HCT116 (cell line): ENCODE measurements around the gene CCDC107. TPM values are rescaled to one million over a fixed set of nuclear protein-coding genes. Genes with fewer than 3 reads are reported as not detected.

Experiments
- ATAC-seq: fragments of 200-7000 bp; cut with Tn5 transposase; 2 replicates; pipeline ENCODE4 v1.9.1; 2020; ENCODE audit warnings: mild to moderate bottlenecking, moderate library complexity
- BruUV-seq: library from RNA; stranded (reverse); fragments of 400-500 nt; replicated peaks from 2 replicates; lab custom pipeline; 2021; lab: Mats Ljungman, UMichigan
- CTCF ChIA-PET: fragments of 300-600 bp; sonication (Branson Sonifier 250); formaldehyde crosslinking; loops from one replicate; lab custom pipeline; 2021; ENCODE audit warnings: antibody characterized with exemption; lab: Charles Lee
- POLR2A ChIA-PET: fragments of 300-600, 350-600 bp; sonication (Branson Sonifier 250); formaldehyde crosslinking; loops from one replicate; lab custom pipeline; 2021; ENCODE audit warnings: antibody characterized with exemption; lab: Charles Lee
- RAD21 ChIA-PET, 2 experiments: fragments of 300-600 bp; sonication (Branson Sonifier 250); formaldehyde crosslinking; loops; one replicate each; lab custom pipeline; 2023; ENCODE audit warnings: low total read pairs in 2 of 2; ENCODE audit not compliant: uncharacterized antibody in 2 of 2, unreplicated experiment in 2 of 2, low non-redundant PET in 1 of 2; lab: Charles Lee
- DNase-seq: peaks from one replicate; pipeline ENCODE4 v3.0.0-alpha.2; 2010; ENCODE audit warnings: low read depth, low spot score
- H2AFZ ChIP-seq: fragments of 200-600 bp; shearing (Covaris generic), sonication (generic); 2 replicates; pipeline ENCODE4 v1.6.1; 2017; ENCODE audit warnings: low read depth, mixed run types, mixed read lengths, antibody characterized with exemption, low read length; ENCODE audit not compliant: poor library complexity, severe bottlenecking
- H3K27ac ChIP-seq: 2 replicates; pipeline ENCODE4 v1.5.1; 2012; ENCODE audit warnings: low read depth, low read length
- H3K27me3 ChIP-seq: fragments of 200-600 bp; sonication (generic); 2 replicates; pipeline ENCODE4 v1.6.1; 2016; ENCODE audit warnings: mixed run types, low read length, mixed read lengths; ENCODE audit not compliant: insufficient read depth
- H3K36me3 ChIP-seq, 2 experiments: fragments of 200-500 bp in 1 of 2; fragments of 200-600 bp in 1 of 2; sonication (Bioruptor generic) in 1 of 2; sonication (generic) in 1 of 2; 2 replicates each; pipeline versions ENCODE4 v1.5.1 to v1.6.1; 2014 to 2016; ENCODE audit warnings: low read length in 2 of 2, inconsistent platforms in 1 of 2, mixed read lengths in 1 of 2, mixed run types in 1 of 2; ENCODE audit not compliant: insufficient read depth in 2 of 2, control insufficient read depth in 1 of 2
- H3K4me1 ChIP-seq, 2 experiments: fragments of 200-600 bp in 1 of 2; sonication (generic) in 1 of 2; 2 replicates each; pipeline versions ENCODE4 v1.5.1 to v1.6.1; 2012 to 2017; ENCODE audit warnings: low read length in 2 of 2, inconsistent platforms in 1 of 2, mild to moderate bottlenecking in 1 of 2, mixed read lengths in 1 of 2, mixed run types in 1 of 2, moderate library complexity in 1 of 2; ENCODE audit not compliant: insufficient read depth in 2 of 2, control insufficient read depth in 1 of 2
- H3K4me2 ChIP-seq: fragments of 200-600 bp; sonication (generic); 2 replicates; pipeline ENCODE4 v1.6.1; 2017; ENCODE audit warnings: mixed run types, low read length, mixed read lengths
- H3K4me3 ChIP-seq, 2 experiments: fragments of 200-600 bp in 1 of 2; sonication (generic) in 1 of 2; replicated peaks in 1 of 2; 2 replicates each; pipeline ENCODE4 v1.5.1; 2011 to 2016; ENCODE audit warnings: low read length in 2 of 2, control low read depth in 1 of 2, low read depth in 1 of 2, mild to moderate bottlenecking in 1 of 2, mixed read lengths in 1 of 2, mixed run types in 1 of 2
- H3K79me2 ChIP-seq: fragments of 200-600 bp; sonication (generic); 2 replicates; pipeline ENCODE4 v1.6.1; 2017; ENCODE audit warnings: mild to moderate bottlenecking, mixed run types, low read length, moderate library complexity, mixed read lengths; ENCODE audit not compliant: insufficient read depth
- H3K9ac ChIP-seq: fragments of 200-600 bp; sonication (generic); 2 replicates; pipeline ENCODE4 v1.6.1; 2016; ENCODE audit warnings: low read length, mixed read lengths
- H3K9me2 ChIP-seq: fragments of 200-600 bp; sonication (generic), shearing (Covaris generic); 2 replicates; pipeline ENCODE4 v1.6.1; 2017; ENCODE audit warnings: mixed run types, mild to moderate bottlenecking, moderate library complexity; ENCODE audit not compliant: insufficient read depth
- H3K9me3 ChIP-seq, 2 experiments: fragments of 200-500 bp in 1 of 2; fragments of 200-600 bp in 1 of 2; sonication (Bioruptor generic) in 1 of 2; sonication (generic) in 1 of 2; 2 replicates each; pipeline ENCODE4 v1.6.1; 2014 to 2017; ENCODE audit warnings: low read length in 2 of 2, mixed read lengths in 2 of 2, inconsistent platforms in 1 of 2, low read depth in 1 of 2, mild to moderate bottlenecking in 1 of 2, mixed run types in 1 of 2, moderate library complexity in 1 of 2; ENCODE audit not compliant: control insufficient read depth in 1 of 2, insufficient read depth in 1 of 2
- H4K20me1 ChIP-seq: fragments of 200-600 bp; sonication (generic), shearing (Covaris generic); 2 replicates; pipeline ENCODE4 v1.6.1; 2017; ENCODE audit warnings: mixed run types, mild to moderate bottlenecking, moderate library complexity; ENCODE audit not compliant: insufficient read depth
- ATF3 ChIP-seq: IDR thresholded peaks from 2 replicates; pipeline ENCODE4 v1.6.1; 2012
- ELF1 ChIP-seq: IDR thresholded peaks from 2 replicates; pipeline ENCODE4 v1.6.1; 2012; ENCODE audit warnings: low read depth, borderline replicate concordance
- POLR2AphosphoS5 ChIP-seq: IDR thresholded peaks from 2 replicates; pipeline ENCODE4 v1.6.1; 2011; ENCODE audit warnings: mild to moderate bottlenecking, low read depth, low read length, moderate library complexity
- SP1 ChIP-seq: IDR thresholded peaks from 2 replicates; pipeline ENCODE4 v1.6.1; 2012; ENCODE audit warnings: low read depth
- SRF ChIP-seq: IDR thresholded peaks from 2 replicates; pipeline ENCODE4 v1.6.1; 2012; ENCODE audit warnings: low read depth
- TCF7L2 ChIP-seq: IDR thresholded peaks from 2 replicates; pipeline ENCODE4 v1.7.0; 2011; ENCODE audit warnings: borderline replicate concordance, inconsistent platforms; ENCODE audit not compliant: insufficient read depth, insufficient read length; ENCODE audit errors: extremely low read depth
- intact Hi-C: fragments of 100-400 bp; cut with micrococcal nuclease; formaldehyde crosslinking; loops from 2 replicates; pipeline ENCODE4 v1.10.0; 2022
- total RNA-seq: library from RNA; stranded (reverse); gene quantifications from one replicate; pipeline ENCODE4 v1.2.1, GENCODE V29; 2021; ENCODE audit not compliant: unreplicated experiment

The CCDC107 gene
- total RNA-seq, 1 experiment from 2014 or later: 11.1 TPM

- no TSS peak for BruUV-seq
- no peaks in the 10 kb centered on the region for H3K9me3 ChIP-seq
- intact Hi-C loops: no loop called here
- ChIA-PET CTCF (no interaction called here), RAD21 (no interaction called here), POLR2A (no interaction called here)
- H3K9me2 ChIP-seq: no peaks in the 10 kb centered on the region
- H3K27ac ChIP-seq: no peak overlapping the region
- ATAC-seq (no peak), DNase-seq (no peak)
- H3K9ac ChIP-seq: no peak overlapping the region
- no peak for TF ChIP-seq SRF
- no peaks in the 10 kb centered on the region for H3K27me3 ChIP-seq
- peaks cover 27 to 50% of the 10 kb centered on the region in 2 experiments; a peak in 3 of 4 replicates for H3K4me1 ChIP-seq
- no peak overlapping the region for H3K4me3 ChIP-seq
- no peak overlapping the region for H2AFZ ChIP-seq
- H3K79me2 ChIP-seq: peaks cover 20% of the 10 kb centered on the region; the same call in 1 of the 2 replicates
- peaks cover 0 to 10% of the 10 kb centered on the region in 2 experiments; a peak in 1 of 4 replicates for H3K36me3 ChIP-seq
- H3K4me2 ChIP-seq: no peak overlapping the region
- no peaks in the 10 kb centered on the region for H4K20me1 ChIP-seq
Observed at GRCh38 chr9:35667939-35668338, 9.8 kb downstream of the CCDC107 start.

- Histone ChIP-seq H2AFZ (peak overlapping the region; percentile 84), H3K9me2 (no peaks in the 10 kb centered on the region), H3K27me3 (no peaks in the 10 kb centered on the region), H3K4me2 (peak overlapping the region; percentile 67)
- ATAC-seq: peak; percentile 10; the same call in 1 of the 2 replicates
- POLR2A ChIA-PET: interaction anchor here (1.4 kb wide), 1 partner anchor 11 kb away, joined by 3 read pairs; no protein-coding TSS in a partner anchor
- TF ChIP-seq ATF3 (no peak), ELF1 (no peak), TCF7L2 (no peak), POLR2AphosphoS5 (no peak), SP1 (peak; percentile 22; the same call in 1 of the 2 replicates)
- TF ChIP-seq, all 23 proteins: peak for 1
- peaks cover 4% of the 10 kb centered on the region; the same call in 1 of the 2 replicates for H3K79me2 ChIP-seq
- ChIA-PET CTCF (interaction anchor here (1.4 kb wide), 1 partner anchor 9 kb away, joined by 5 read pairs; no protein-coding TSS in a partner anchor), RAD21 (no interaction called here)
- H3K27ac ChIP-seq: 0 out of 2 replicates have a peak overlapping the region, but pooled peaks have one; percentile 7
- BruUV-seq: no TSS peak
- H3K4me1 ChIP-seq: peaks cover 23 to 45% of the 10 kb centered on the region in 2 experiments; a peak in 3 of 4 replicates
- peak overlapping the region in 1 of 2 experiments; percentile 25; a peak in 1 of 4 replicates for H3K4me3 ChIP-seq
- no peak overlapping the region for H3K9ac ChIP-seq
- intact Hi-C loops: no loop called here
- no peak for DNase-seq
- no peaks in the 10 kb centered on the region for H3K9me3 ChIP-seq
- H3K36me3 ChIP-seq: no peaks in the 10 kb centered on the region
- H4K20me1 ChIP-seq: no peaks in the 10 kb centered on the region
Observed at GRCh38 chr9:35669331-35670145, 11.4 kb downstream of the CCDC107 start.
